ENCODE measurements around the gene PLCE1. TPM values are rescaled to one million over a fixed set of nuclear protein-coding genes. Genes with fewer than 3 reads are reported as not detected.

Gene PLCE1
- polyA plus RNA-seq, 2 of the 4 experiments (the other 2 are of a cell fraction) = 10.7 to 18.2 TPM

DNA sequence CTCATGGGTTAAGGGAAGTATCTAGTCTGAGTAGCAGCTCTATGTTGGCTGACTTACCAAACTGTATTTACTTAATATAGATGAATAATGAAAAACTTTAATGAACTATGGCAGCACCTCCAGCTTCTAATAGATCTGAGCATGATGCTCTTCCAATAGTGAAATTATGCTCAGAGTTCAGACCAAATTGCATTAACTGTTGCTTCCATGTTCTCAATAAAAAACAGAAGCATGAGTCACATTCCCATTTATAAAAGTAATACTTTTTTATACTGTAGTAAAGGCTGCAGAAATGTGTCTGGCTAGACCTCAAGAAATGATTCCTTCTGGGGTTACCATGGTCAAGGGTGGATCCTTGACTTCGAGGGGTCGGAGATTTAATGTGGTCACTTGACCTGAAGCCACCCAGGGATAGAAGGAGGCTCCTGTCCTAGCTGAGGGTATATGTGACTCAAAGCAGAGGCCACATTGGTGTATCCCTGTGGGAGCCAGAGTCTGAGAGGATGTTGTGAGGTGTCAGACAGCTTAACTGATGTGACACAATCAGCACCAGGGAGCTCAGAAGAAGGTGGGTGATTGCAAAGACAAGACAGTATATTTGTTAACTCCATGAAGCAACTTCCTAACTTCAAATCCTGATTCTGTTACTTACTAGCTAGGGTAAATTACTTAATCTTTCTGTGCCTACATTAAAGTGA, 19.8 kb upstream of the PLCE1 start:
- Histone ChIP-seq H3K4me1 (no peaks in the 10 kb centered on the region), H3K4me3 (no peak overlapping the region), H3K4me2 (no peak overlapping the region), H3K9me3 (no peaks in the 10 kb centered on the region), H3K27ac (no peak overlapping the region)
- ChIA-PET CTCF (interaction anchor here (1.1 kb wide), 1 partner anchor 10 kb away, joined by 3 read pairs; no protein-coding TSS in a partner anchor), POLR2A (no interaction called here)
- no peak for ATAC-seq
- no peak for FAIRE-seq
- WGBS (ENCODE audit: missing lambda C conversion rate) = 81% methylated on average over 2 of the region's 2 CpGs
- TF ChIP-seq POLR2AphosphoS2 (conservative IDR thresholded peaks at IDR 0.05; ENCODE audit: low read length) (no peak), JUNB (IDR thresholded peaks at IDR 0.05) (no peak), RFX5 (IDR thresholded peaks at IDR 0.05) (no peak), RARB (CRISPR knock-in tag; IDR thresholded peaks at IDR 0.05) (no peak), GATA3 (IDR thresholded peaks at IDR 0.05; ENCODE audit: borderline replicate concordance) (no peak), CBX8 (IDR thresholded peaks at IDR 0.05) (no peak), TP53 (CRISPR knock-in tag; IDR thresholded peaks at IDR 0.05) (no peak), CEBPB (IDR thresholded peaks at IDR 0.05) (no peak), MYC (IDR thresholded peaks at IDR 0.05; ENCODE audit: borderline replicate concordance, low read length) (no peak), RAD21 (conservative IDR thresholded peaks at IDR 0.05 in 1 of 2, IDR thresholded peaks at IDR 0.05 in 1 of 2) (no peak), SREBF2 (IDR thresholded peaks at IDR 0.05) (no peak), HEYL (CRISPR knock-in tag; IDR thresholded peaks at IDR 0.05) (no peak), TFCP2L1 (CRISPR knock-in tag; IDR thresholded peaks at IDR 0.05) (no peak)
- TF ChIP-seq, protein P1, sequence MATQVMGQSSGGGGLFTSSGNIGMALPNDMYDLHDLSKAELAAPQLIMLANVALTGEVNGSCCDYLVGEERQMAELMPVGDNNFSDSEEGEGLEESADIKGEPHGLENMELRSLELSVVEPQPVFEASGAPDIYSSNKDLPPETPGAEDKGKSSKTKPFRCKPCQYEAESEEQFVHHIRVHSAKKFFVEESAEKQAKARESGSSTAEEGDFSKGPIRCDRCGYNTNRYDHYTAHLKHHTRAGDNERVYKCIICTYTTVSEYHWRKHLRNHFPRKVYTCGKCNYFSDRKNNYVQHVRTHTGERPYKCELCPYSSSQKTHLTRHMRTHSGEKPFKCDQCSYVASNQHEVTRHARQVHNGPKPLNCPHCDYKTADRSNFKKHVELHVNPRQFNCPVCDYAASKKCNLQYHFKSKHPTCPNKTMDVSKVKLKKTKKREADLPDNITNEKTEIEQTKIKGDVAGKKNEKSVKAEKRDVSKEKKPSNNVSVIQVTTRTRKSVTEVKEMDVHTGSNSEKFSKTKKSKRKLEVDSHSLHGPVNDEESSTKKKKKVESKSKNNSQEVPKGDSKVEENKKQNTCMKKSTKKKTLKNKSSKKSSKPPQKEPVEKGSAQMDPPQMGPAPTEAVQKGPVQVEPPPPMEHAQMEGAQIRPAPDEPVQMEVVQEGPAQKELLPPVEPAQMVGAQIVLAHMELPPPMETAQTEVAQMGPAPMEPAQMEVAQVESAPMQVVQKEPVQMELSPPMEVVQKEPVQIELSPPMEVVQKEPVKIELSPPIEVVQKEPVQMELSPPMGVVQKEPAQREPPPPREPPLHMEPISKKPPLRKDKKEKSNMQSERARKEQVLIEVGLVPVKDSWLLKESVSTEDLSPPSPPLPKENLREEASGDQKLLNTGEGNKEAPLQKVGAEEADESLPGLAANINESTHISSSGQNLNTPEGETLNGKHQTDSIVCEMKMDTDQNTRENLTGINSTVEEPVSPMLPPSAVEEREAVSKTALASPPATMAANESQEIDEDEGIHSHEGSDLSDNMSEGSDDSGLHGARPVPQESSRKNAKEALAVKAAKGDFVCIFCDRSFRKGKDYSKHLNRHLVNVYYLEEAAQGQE (IDR thresholded peaks at IDR 0.05) = no peak
- DNase-seq (ENCODE audit: low read depth in 1 of 2, low spot score in 1 of 2) = no peak

DNA sequence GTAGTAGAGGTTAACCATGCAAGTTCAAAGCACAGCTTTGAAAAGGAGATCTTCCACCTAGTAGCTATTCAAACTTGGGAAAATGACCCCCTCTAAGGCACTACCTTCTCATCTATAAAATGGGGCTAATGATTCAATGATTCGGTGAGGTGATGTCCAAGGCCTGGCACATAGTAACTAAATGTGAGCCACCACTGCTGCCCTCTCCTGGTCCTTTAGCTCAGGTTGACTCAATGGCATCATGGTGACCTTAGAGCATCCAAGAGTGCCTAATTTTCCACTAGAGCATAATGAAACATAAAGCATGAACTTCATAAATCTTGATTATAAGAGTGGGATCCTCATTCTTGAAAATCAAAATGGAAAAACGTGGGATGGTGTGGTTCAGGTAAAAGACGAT, 16.3 kb upstream of the PLCE1 start:
- ChIA-PET CTCF (interaction anchor here (0.5 to 2.4 kb wide), 4 partner anchors 10 to 61 kb away, joined by 3 to 14 read pairs (median 3); no protein-coding TSS in a partner anchor), POLR2A (no interaction called here)
- 57% methylated on average over 3 of the region's 3 CpGs for WGBS (ENCODE audit: missing lambda C conversion rate)
- no peaks in the 10 kb centered on the region for H3K4me1 ChIP-seq
- TF ChIP-seq RAD21 (conservative IDR thresholded peaks at IDR 0.05 in 1 of 2, IDR thresholded peaks at IDR 0.05 in 1 of 2) (peak in 1 of 2 experiments; percentile 17; a peak in 1 of 5 replicates), POLR2AphosphoS2 (conservative IDR thresholded peaks at IDR 0.05; ENCODE audit: low read length) (no peak), RNF2 (IDR thresholded peaks at IDR 0.05; ENCODE audit: borderline replicate concordance, low read depth) (no peak), HOXB5 (CRISPR knock-in tag; IDR thresholded peaks at IDR 0.05) (no peak)
- TF ChIP-seq, protein P2, sequence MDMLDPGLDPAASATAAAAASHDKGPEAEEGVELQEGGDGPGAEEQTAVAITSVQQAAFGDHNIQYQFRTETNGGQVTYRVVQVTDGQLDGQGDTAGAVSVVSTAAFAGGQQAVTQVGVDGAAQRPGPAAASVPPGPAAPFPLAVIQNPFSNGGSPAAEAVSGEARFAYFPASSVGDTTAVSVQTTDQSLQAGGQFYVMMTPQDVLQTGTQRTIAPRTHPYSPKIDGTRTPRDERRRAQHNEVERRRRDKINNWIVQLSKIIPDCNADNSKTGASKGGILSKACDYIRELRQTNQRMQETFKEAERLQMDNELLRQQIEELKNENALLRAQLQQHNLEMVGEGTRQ (IDR thresholded peaks at IDR 0.05) = no peak
- TF ChIP-seq, protein P3, sequence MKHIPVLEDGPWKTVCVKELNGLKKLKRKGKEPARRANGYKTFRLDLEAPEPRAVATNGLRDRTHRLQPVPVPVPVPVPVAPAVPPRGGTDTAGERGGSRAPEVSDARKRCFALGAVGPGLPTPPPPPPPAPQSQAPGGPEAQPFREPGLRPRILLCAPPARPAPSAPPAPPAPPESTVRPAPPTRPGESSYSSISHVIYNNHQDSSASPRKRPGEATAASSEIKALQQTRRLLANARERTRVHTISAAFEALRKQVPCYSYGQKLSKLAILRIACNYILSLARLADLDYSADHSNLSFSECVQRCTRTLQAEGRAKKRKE (CRISPR knock-in tag; IDR thresholded peaks at IDR 0.05; ENCODE audit: low read depth) = no peak
- H3K4me3 ChIP-seq = no peak overlapping the region
- H3K27ac ChIP-seq = no peak overlapping the region
- no peak overlapping the region for H3K4me2 ChIP-seq
- no peaks in the 10 kb centered on the region for H3K9me3 ChIP-seq
- no peak for ATAC-seq
- DNase-seq (ENCODE audit: low read depth in 1 of 2, low spot score in 1 of 2) = no peak
- no peak for FAIRE-seq
